ENCODE data around the gene SPACA7. TPM values are rescaled to one million over a fixed set of nuclear protein-coding genes. Genes with fewer than 3 reads are reported as not detected.
"Not testable (repeated sequence)": the region's sequence is repeated elsewhere in the genome, so short reads cannot be mapped to it uniquely, and the experiment has no call there.

Gene SPACA7
- total RNA-seq, 1 experiment from 2014 or later, result not detected

DNA sequence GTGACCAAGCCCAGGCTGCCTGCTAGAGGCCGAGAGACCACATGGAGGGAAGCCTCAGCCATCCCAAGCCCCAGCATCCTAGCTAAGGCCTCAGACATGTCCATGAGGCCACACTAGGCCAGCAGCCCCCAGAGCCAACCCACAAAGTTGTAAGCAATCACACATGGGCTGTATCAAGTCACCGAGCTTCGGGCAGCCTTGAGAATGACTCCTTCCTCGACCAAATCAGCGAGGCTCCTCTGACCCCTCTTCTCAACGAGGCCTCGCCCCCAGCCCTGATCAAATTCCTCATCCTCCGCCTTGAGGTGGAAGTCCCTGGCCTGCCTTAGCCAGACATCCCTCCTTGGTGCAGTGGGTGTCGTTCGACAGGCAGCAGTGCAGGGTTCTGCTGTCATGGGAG lies 1.9 kb upstream of the SPACA7 start:
- DNase-seq (no peak), ATAC-seq (no peak)
- Histone ChIP-seq H3K9ac (ENCODE audit: low read length) (no peak overlapping the region), H3K79me2 (ENCODE audit: low read length) (no peaks in the 10 kb centered on the region), H3K4me3 (ENCODE audit: low read length) (no peak overlapping the region), H3K27ac (ENCODE audit: low read length) (no peak overlapping the region), H3K4me2 (ENCODE audit: low read length) (no peak overlapping the region), H3F3A (ENCODE audit: low read length, unreplicated experiment) (no peaks in the 10 kb centered on the region), H3K9me3 (ENCODE audit: low read length) (no peaks in the 10 kb centered on the region), H3K36me3 (ENCODE audit: low read depth, low read length) (no peaks in the 10 kb centered on the region), H4K20me1 (ENCODE audit: low read length) (no peaks in the 10 kb centered on the region), H2AFZ (ENCODE audit: low read length) (no peak overlapping the region), H3K27me3 (ENCODE audit: low read length) (peaks cover 7% of the 10 kb centered on the region), H3K9me2 (replicated peaks; ENCODE audit: low read length) (no peaks in the 10 kb centered on the region), H3K4me1 (ENCODE audit: insufficient read depth, low read length) (no peaks in the 10 kb centered on the region)
- ChIA-PET POLR2A (ENCODE audit: unreplicated experiment) (no interaction called here), CTCF (no interaction called here)
- no TSS peak for BruUV-seq (replicated peaks)
- TF ChIP-seq EZH2 (IDR thresholded peaks at IDR 0.05; ENCODE audit: low read length, unreplicated experiment) (no peak), EZH2phosphoT487 (IDR thresholded peaks at IDR 0.05; ENCODE audit: borderline replicate concordance, low read length) (no peak)
- intact Hi-C loops (cut with micrococcal nuclease), result no loop called here

DNA sequence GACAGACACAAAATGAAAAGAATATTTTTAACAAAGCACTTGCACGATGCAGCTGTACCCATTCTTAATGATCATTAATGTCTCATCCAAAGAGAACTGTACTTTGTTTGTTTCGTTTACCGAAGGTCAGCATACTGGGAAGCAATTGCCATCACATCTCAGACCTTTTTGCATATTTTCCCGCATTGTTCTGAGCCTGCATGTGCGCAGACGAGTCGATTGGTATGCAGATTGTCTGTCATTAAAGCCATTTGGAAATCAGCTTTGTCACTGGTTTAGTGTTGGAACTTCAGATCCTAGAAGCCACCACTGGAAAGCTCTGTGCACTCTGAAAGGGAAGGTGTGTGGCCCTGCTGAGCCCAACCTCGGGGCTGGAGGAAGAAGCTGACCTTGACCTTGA lies 15.6 kb downstream of the SPACA7 start:
- H3K79me2 ChIP-seq (ENCODE audit: low read length), result no peaks in the 10 kb centered on the region
- H3K9me2 ChIP-seq (replicated peaks; ENCODE audit: low read length), result no peaks in the 10 kb centered on the region
- DNase-seq (no peak), ATAC-seq (no peak)
- BruUV-seq (replicated peaks), result no TSS peak
- H3K9ac ChIP-seq (ENCODE audit: low read length), result no peak overlapping the region
- H3K36me3 ChIP-seq (ENCODE audit: low read depth, low read length), result no peaks in the 10 kb centered on the region
- no peaks in the 10 kb centered on the region for H3K4me1 ChIP-seq (ENCODE audit: insufficient read depth, low read length)
- intact Hi-C loops (cut with micrococcal nuclease), result no loop called here
- H3K4me2 ChIP-seq (ENCODE audit: low read length), result no peak overlapping the region
- POLR2A ChIA-PET (ENCODE audit: unreplicated experiment), result no interaction called here
- no peaks in the 10 kb centered on the region for H3F3A ChIP-seq (ENCODE audit: low read length, unreplicated experiment)
- no peaks in the 10 kb centered on the region for H3K9me3 ChIP-seq (ENCODE audit: low read length)
- H3K27me3 ChIP-seq (ENCODE audit: low read length), result 0 out of 2 replicates have a peak, but pooled peaks cover 9% of the 10 kb centered on the region
- CTCF ChIA-PET, result no interaction called here
- H2AFZ ChIP-seq (ENCODE audit: low read length), result no peak overlapping the region
- H3K4me3 ChIP-seq (ENCODE audit: low read length), result no peak overlapping the region
- H4K20me1 ChIP-seq (ENCODE audit: low read length), result no peaks in the 10 kb centered on the region
- TF ChIP-seq, protein P1, sequence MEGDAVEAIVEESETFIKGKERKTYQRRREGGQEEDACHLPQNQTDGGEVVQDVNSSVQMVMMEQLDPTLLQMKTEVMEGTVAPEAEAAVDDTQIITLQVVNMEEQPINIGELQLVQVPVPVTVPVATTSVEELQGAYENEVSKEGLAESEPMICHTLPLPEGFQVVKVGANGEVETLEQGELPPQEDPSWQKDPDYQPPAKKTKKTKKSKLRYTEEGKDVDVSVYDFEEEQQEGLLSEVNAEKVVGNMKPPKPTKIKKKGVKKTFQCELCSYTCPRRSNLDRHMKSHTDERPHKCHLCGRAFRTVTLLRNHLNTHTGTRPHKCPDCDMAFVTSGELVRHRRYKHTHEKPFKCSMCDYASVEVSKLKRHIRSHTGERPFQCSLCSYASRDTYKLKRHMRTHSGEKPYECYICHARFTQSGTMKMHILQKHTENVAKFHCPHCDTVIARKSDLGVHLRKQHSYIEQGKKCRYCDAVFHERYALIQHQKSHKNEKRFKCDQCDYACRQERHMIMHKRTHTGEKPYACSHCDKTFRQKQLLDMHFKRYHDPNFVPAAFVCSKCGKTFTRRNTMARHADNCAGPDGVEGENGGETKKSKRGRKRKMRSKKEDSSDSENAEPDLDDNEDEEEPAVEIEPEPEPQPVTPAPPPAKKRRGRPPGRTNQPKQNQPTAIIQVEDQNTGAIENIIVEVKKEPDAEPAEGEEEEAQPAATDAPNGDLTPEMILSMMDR (conservative IDR thresholded peaks at IDR 0.05; ENCODE audit: low read depth, low read length), result no peak
- TF ChIP-seq EZH2phosphoT487 (IDR thresholded peaks at IDR 0.05; ENCODE audit: borderline replicate concordance, low read length) (no peak), EZH2 (IDR thresholded peaks at IDR 0.05; ENCODE audit: low read length, unreplicated experiment) (no peak)
- no peak overlapping the region for H3K27ac ChIP-seq (ENCODE audit: low read length)

DNA sequence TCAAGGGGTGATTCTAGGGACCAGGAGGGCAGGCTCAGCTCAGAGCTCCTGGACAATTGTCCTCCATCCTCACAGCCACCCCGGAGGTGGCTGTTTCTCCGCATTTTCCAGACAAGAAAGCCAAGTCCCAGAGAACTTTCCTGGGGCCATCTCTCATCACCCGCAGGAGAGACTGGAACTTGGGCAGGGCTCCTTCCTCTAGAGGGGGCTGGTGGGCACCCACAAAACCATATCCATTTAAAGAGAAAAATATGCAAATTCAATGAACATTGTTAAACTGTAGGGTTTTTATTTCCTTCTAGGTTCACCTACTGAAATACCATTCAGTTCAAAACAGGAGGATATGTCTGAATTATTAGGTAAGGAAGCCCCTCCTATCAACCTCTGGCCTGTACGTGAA lies 16.6 kb downstream of the SPACA7 start:
- intact Hi-C loops (cut with micrococcal nuclease), result no loop called here

DNA sequence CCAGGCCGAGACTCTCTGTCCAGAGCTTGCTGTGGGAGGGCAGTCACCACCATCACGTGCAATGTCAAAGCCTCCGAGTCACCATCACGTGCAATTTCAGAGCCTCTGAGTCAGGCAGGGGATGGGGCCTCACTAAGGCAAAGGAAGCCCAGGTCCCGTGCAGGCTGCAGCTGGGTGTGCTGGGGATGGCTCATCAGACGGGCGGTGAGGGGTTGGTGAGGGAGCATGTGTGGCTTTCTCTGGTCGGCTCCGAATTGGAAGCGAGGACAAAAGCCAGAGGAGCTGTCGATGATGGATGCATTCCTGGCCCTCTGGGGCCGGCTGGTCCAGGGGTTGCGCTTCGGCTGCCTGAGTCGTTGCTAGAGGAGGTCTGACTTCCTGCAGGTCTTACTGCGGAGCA lies 18.9 kb downstream of the SPACA7 start:
- POLR2A ChIA-PET (ENCODE audit: unreplicated experiment); H3K79me2 ChIP-seq (ENCODE audit: low read length); H4K20me1 ChIP-seq (ENCODE audit: low read length); H3K4me1 ChIP-seq (ENCODE audit: insufficient read depth, low read length); DNase-seq; H3K4me2 ChIP-seq (ENCODE audit: low read length); H3F3A ChIP-seq (ENCODE audit: low read length, unreplicated experiment); H3K36me3 ChIP-seq (ENCODE audit: low read depth, low read length); H3K27ac ChIP-seq (ENCODE audit: low read length); H3K9ac ChIP-seq (ENCODE audit: low read length); H3K9me3 ChIP-seq (ENCODE audit: low read length); H3K4me3 ChIP-seq (ENCODE audit: low read length); CTCF ChIA-PET; intact Hi-C loops (cut with micrococcal nuclease); H3K9me2 ChIP-seq (replicated peaks; ENCODE audit: low read length); H2AFZ ChIP-seq (ENCODE audit: low read length); BruUV-seq (replicated peaks): not testable (repeated sequence)
- peak; percentile 43 for ATAC-seq
- H3K27me3 ChIP-seq (ENCODE audit: low read length), result 0 out of 2 replicates have a peak, but pooled peaks cover 16% of the 10 kb centered on the region

More for the DNA sequence above, 16.6 kb downstream of the SPACA7 start:
- H3K27ac ChIP-seq (ENCODE audit: low read length), result no peak overlapping the region
- H3K9ac ChIP-seq (ENCODE audit: low read length), result no peak overlapping the region
- no peaks in the 10 kb centered on the region for H3K9me3 ChIP-seq (ENCODE audit: low read length)
- H3K27me3 ChIP-seq (ENCODE audit: low read length), result 0 out of 2 replicates have a peak, but pooled peaks cover 15% of the 10 kb centered on the region
- ATAC-seq, result no peak
- H3K4me3 ChIP-seq (ENCODE audit: low read length), result no peak overlapping the region
- no peaks in the 10 kb centered on the region for H3K79me2 ChIP-seq (ENCODE audit: low read length)
- H3F3A ChIP-seq (ENCODE audit: low read length, unreplicated experiment), result no peaks in the 10 kb centered on the region
- POLR2A ChIA-PET (ENCODE audit: unreplicated experiment), result no interaction called here
- H3K9me2 ChIP-seq (replicated peaks; ENCODE audit: low read length), result no peaks in the 10 kb centered on the region
- H3K36me3 ChIP-seq (ENCODE audit: low read depth, low read length), result no peaks in the 10 kb centered on the region
- H3K4me2 ChIP-seq (ENCODE audit: low read length), result no peak overlapping the region
- TF ChIP-seq EZH2 (IDR thresholded peaks at IDR 0.05; ENCODE audit: low read length, unreplicated experiment) (no peak), EZH2phosphoT487 (IDR thresholded peaks at IDR 0.05; ENCODE audit: borderline replicate concordance, low read length) (no peak)
- TF ChIP-seq, protein P1 (conservative IDR thresholded peaks at IDR 0.05; ENCODE audit: low read depth, low read length), result 0 out of 2 replicates have a peak, but pooled peaks have one; percentile 15
- BruUV-seq (replicated peaks), result no TSS peak
- no peak for DNase-seq
- CTCF ChIA-PET, result no interaction called here
- H3K4me1 ChIP-seq (ENCODE audit: insufficient read depth, low read length), result no peaks in the 10 kb centered on the region
- no peak overlapping the region for H2AFZ ChIP-seq (ENCODE audit: low read length)
- H4K20me1 ChIP-seq (ENCODE audit: low read length), result no peaks in the 10 kb centered on the region

DNA sequence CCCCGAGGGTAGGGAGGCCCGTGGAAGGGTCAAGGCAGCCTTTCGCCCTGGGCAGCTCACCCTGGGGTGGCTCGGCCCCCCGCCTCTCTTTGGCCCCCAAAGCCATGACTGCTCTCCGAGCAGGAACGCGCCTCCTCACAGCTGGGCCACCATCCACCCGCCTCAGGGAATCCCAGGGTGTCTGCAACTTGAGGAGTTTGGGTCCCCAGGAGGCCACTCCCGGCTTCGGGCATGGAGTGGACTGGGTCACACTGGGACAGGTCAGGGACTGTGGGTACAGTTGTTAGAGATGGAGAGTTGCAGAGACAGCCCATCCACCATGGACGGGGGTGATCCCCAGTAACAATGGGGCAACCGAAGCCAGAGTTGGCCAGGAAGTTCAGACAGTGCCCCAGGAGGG lies 19.8 kb downstream of the SPACA7 start:
- H3K27me3 ChIP-seq (ENCODE audit: low read length), result 0 out of 2 replicates have a peak, but pooled peaks cover 11% of the 10 kb centered on the region
- H3K36me3 ChIP-seq (ENCODE audit: low read depth, low read length); H3K9me3 ChIP-seq (ENCODE audit: low read length); H3K4me1 ChIP-seq (ENCODE audit: insufficient read depth, low read length); H3K4me3 ChIP-seq (ENCODE audit: low read length); DNase-seq; H2AFZ ChIP-seq (ENCODE audit: low read length); H3K9me2 ChIP-seq (replicated peaks; ENCODE audit: low read length); H3K27ac ChIP-seq (ENCODE audit: low read length); CTCF ChIA-PET; intact Hi-C loops (cut with micrococcal nuclease); BruUV-seq (replicated peaks); H3F3A ChIP-seq (ENCODE audit: low read length, unreplicated experiment); ATAC-seq; POLR2A ChIA-PET (ENCODE audit: unreplicated experiment); H3K4me2 ChIP-seq (ENCODE audit: low read length); H3K9ac ChIP-seq (ENCODE audit: low read length); H4K20me1 ChIP-seq (ENCODE audit: low read length); H3K79me2 ChIP-seq (ENCODE audit: low read length): not testable (repeated sequence)
